Fibroblast of skin of right biceps (primary cell): ENCODE results near the gene BRI3BP.
A peak's percentile ranks its signal among the peaks of the same experiment; 100 is the strongest.
"Not testable (repeated sequence)": the region's sequence is repeated elsewhere in the genome, so short reads cannot be mapped to it uniquely, and the experiment has no call there.

Experiments
- DNase-seq: peaks from one replicate; pipeline ENCODE4 v3.0.0-alpha.2; 2013

Gene BRI3BP

DNA sequence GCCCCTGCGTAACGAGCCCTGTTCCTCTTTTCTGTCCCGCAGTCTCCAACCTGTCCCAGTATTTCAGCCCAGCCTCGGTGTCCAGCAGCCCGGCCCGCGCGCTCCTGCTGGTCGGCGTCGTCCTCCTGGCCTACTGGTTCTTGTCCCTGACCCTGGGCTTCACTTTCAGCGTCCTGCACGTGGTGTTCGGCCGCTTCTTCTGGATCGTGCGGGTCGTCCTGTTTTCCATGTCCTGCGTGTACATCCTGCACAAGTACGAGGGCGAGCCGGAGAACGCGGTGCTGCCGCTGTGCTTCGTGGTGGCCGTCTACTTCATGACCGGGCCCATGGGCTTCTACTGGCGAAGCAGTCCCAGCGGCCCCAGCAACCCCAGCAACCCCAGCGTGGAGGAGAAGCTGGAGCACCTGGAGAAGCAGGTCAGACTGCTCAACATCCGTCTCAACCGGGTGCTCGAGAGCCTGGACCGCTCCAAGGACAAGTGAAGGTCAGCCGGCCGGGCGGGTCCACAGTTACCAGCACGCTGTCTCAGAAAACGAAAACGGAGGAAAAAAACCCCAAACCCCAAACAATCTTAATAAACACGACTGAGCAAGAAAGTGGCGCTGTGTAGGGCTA, 31.6 kb downstream of the BRI3BP start:
- DNase-seq = no peak

DNA sequence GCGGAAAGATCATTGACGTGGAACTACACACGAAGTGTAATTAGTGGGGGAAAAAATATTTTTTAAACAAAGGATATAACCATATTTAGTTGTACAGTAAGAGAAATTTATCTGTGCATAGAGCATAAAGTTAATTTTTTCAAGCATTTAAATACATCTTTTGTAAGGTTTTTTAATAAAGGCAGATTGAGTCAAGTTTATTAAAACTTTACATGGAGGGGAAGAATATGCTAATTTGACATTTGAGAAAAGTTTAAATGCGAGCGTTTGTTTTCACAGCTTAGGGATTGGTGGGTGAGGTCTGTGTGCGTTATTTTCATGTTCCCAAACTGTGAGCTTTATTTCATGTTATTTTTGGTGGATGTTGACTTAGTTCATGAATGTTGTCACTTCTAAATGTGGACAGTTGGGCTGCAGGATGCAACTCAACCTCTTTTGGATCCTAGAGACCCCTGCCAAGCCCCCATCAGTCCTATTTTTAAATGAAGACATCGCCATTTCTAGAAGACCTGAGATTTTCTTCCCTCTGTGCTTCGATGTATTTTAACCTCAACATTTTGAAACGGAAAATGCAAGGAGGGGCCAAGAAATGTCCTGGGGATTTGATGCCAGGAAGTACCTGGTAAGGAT, 32.3 kb downstream of the BRI3BP start:
- DNase-seq = no peak

GRCh38 chr12:125028106-125028505, 34.7 kb downstream of the BRI3BP start:
- DNase-seq = no peak

GRCh38 chr12:125029761-125030358, 36.4 kb downstream of the BRI3BP start:
- peak; percentile 58 for DNase-seq

DNA sequence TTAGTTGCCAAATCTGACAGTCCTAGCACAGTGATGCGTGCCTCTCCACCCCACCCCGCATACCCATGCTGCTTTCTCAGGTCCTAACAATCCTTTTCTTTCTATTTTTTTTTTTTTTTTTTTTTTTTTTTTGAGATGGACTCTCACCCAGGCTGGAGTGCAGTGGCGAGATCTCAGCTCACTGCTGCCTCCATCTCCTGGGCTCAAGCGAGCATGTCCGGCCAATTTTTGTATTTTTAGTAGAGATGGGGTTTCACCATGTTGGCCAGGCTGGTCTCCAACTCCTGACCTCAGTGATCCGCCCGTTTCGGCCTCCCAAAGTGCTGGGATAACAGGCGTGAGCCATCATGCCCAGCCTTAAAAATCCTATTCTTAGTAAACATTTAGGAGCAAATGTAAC, 38.0 kb downstream of the BRI3BP start:
- not testable (repeated sequence) for DNase-seq

DNA sequence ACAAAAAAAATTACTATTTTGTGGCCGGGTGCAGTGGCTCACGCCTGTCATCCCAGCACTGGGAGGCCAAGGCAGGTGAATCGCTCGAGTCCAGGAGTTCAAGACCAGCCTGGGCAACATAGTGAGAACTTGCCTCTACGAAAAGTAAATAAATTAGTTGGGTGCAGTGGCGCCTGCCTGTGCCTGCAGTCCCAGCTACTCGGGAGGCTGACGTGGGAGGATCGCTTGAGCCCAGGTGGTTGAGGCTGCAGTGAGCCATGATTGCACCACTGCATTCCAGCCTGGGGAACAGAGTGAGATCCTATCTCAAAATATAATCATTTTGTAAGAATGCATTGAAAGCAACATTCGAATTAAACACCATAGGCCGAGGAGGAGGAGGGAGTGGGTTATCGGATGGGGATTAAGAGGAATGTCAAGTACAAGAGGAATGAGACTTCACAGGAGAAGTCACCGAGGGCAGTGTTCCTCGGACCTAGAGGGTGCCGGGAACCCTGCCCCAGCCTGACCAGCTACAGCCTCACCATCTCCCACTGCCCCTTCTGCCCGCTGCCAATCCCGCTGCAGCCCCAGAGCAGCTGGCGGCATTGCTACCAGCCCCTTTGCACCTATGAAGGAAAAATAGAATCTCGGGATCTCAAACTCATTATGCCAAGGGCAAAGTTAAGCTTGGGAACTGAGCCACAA, 39.2 kb downstream of the BRI3BP start:
- no peak for DNase-seq

DNA sequence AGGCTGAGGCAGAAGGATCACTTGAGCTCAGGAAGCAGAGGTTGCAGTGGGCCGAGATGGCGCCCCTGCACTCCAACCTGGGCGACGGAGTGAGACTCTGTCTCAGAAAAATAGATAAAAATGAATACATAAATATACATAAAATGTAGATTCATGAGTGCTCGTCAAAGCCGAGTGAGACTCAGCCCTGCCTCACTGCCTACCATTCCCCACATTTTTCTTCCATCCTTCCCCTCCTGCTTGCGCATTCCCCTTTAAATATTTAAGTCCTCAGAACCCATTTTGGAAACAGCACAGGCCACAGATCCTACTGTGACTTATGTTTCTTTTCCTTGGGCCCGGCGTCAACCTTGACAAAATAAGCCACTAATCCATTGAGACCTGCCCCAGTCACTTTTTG, 39.8 kb downstream of the BRI3BP start:
- DNase-seq = no peak

- no peak for DNase-seq
Measured at GRCh38 chr12:125038976-125039625, 45.7 kb downstream of the BRI3BP start.

DNA sequence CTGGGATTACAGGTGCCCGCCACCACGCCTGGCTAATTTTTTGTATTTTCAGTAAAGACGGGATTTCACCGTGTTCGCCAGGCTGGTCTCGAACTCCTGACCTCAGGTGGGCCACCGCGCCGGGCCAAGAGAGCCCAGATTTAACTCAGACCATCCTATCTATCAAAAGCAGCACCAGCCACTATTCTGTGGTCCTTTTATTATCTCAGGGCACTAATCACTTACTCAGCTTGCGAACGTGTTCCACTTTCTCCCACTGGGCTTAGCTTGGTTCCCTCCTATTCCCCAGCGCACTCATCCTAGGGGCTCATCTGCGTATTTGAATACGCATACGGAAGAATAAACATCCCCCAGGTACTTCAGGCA, 55.6 kb downstream of the BRI3BP start:
- DNase-seq = no peak

GRCh38 chr12:125050446-125050845, 57.0 kb downstream of the BRI3BP start:
- DNase-seq = no peak

DNA sequence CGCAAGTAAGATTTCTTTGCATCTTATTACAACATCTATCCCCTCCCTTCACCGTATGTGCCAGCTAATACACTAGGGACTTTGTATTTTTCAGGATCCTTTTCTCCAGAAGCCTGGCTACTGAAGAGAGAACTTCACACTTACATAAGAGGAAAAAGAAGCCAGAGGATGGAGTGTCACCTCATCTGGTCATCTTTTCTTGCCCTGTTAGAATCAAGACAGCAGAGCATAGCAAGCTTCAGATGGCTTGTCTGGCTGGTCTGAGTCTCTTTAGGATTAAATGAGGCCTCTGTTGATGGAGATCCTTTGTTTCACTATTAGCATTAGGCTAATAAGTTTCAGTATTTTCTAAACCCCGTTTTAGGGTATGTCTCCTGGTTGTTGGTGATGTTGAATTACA, 57.4 kb downstream of the BRI3BP start:
- no peak for DNase-seq

- DNase-seq = no peak
Measured at GRCh38 chr12:125053821-125054220, 60.4 kb downstream of the BRI3BP start.

DNA sequence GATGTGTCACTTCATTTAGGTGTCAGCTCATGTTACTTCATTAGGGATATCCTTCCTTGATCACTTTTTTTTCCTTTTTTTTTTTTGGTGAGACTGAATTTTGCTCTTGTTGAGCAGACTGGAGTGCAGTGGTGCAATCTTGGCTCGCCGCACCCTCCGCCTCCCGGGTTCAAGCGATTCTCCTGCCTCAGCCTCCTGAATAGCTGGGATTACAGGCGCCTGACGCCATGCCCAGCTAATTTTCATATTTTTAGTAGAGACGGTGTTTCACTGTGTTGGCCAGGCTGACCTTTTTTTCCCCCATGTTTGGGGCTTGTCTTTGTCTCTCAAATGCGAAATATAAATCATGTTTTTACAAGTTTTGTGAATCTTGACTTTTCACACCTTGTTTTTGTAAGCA, 62.1 kb downstream of the BRI3BP start:
- DNase-seq = no peak

- DNase-seq = no peak
Measured at GRCh38 chr12:125056306-125056705, 62.9 kb downstream of the BRI3BP start.

- DNase-seq = no peak
Measured at GRCh38 chr12:125057708-125058107, 64.3 kb downstream of the BRI3BP start.

DNA sequence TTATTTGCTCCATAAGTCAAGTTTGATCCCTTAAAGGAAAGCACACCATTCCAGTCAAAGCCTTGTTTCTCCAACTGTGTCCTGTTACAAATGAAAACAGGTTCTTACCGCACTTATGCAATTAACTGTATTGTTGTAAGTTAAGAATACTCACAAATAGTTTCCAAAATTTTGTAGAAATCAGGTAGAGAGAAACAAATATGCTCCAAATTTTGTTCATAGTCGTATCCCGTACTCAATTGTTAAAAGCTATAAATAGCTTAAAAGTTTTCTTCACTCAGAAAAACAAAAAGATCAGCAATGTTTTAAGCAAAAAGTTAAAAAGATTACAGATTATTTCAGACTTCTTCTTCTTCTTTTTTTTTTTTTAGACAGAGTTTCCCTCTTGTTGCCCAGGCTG, 67.8 kb downstream of the BRI3BP start:
- DNase-seq = no peak

DNA sequence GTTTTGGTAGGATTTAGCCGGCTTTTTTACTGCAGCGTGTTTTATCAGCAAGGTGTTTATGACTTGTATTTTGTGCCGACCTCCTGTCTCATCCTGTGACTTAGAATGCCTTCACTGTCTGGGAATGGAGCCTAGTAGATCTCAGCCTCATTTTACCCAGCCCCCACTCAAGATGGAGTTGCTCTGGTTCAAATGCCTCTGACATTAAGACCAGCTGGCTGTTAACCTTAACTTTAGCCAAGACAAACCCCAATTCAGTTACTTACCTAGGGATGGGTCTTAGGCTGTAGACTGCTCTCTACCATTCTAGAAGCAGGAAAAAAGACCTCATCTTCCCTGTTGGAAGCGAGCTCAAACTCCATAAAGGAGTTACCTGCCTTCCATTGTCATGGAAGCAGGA, 70.1 kb downstream of the BRI3BP start:
- not testable (repeated sequence) for DNase-seq

GRCh38 chr12:125064492-125064891, 71.0 kb downstream of the BRI3BP start:
- no peak for DNase-seq

GRCh38 chr12:125065021-125065918, 71.8 kb downstream of the BRI3BP start, which contains the start of gene AACS:
Gene AACS (plus strand): TSS chr12:125065435. CDS start chr12:125065585, 150 bp downstream.
- peak; percentile 79 for DNase-seq

DNA sequence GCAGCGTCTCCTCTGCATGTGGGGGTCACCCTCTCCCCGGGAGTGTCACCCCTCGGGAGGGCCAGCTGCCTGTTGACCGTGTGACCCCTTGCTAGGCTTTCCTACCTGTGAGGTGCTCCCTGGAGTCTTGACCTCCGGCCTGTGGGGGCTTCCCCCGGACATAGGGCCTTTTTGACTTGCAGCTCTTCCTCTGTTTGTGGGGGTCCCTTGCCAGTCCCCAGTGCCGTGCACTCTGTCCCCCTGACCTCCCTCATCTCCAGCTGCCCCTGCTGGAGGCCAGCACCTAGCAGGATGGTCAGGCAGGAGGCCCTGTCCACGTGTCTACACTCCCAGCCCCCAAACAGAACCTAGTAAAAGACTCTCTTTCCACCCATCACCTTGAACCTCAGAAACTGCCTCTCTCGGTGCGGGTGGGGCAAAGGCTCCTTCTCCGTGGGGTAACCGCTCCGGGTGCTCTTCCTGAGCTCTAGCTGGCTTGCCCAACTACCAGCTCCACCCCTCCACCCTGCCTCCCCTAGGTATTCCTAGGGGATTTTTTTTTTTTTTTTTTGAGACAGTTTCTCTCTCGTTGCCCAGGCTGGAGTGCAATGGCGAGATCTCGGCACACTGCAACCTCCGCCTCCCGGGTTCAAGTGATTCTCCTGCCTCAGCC, 72.6 kb downstream of the BRI3BP start:
- DNase-seq = no peak

DNA sequence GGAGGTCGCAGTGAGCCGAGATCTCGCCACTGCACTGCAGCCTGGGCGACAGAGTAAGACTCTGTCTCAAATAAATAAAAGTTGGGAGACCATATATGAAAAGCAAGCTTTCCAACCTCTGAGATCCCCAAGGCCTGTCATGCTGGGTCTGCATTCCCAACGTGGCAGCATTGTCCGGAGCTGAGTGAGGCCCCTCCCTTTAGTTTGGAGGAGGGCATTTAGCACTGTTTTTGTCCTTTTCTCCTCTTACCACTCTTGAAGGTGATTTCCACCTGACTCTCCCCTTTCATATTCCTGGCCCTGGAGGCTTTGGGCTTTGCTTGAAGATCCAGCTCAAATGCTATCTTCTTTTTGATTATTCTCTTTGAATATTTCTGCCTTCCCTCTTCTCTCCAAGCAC, 74.9 kb downstream of the BRI3BP start:
- DNase-seq = no peak

DNA sequence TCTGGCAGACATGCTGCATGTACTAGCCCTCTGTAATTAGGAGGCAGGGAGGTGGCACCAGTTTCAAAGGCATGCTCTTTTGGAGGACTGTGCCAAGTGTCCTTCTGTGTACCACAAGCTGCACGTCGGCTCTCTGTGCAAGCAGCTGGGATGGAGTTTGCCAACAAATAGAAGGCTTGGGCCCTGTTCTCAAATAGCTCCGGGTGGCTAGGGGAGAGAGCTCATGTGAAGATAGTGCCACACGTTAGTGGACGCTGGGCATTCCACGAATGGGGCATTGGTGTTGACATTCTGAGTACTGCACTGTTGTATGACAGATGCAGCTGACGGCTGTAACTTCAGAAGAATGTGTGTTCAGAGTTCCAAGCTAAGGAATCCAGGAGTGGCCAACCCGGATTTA, 76.2 kb downstream of the BRI3BP start:
- DNase-seq = no peak
